COLO668 (cell line): Measurements from ENCODE around the gene ALPK3.
A peak's percentile ranks its signal among the peaks of the same experiment; 100 is the strongest.

Experiments used
- DNase-seq: peaks from one replicate; lab custom pipeline; 2025; ENCODE audit not compliant: unreplicated experiment; lab: John Stamatoyannopoulos, UW

Gene ALPK3, protein sequence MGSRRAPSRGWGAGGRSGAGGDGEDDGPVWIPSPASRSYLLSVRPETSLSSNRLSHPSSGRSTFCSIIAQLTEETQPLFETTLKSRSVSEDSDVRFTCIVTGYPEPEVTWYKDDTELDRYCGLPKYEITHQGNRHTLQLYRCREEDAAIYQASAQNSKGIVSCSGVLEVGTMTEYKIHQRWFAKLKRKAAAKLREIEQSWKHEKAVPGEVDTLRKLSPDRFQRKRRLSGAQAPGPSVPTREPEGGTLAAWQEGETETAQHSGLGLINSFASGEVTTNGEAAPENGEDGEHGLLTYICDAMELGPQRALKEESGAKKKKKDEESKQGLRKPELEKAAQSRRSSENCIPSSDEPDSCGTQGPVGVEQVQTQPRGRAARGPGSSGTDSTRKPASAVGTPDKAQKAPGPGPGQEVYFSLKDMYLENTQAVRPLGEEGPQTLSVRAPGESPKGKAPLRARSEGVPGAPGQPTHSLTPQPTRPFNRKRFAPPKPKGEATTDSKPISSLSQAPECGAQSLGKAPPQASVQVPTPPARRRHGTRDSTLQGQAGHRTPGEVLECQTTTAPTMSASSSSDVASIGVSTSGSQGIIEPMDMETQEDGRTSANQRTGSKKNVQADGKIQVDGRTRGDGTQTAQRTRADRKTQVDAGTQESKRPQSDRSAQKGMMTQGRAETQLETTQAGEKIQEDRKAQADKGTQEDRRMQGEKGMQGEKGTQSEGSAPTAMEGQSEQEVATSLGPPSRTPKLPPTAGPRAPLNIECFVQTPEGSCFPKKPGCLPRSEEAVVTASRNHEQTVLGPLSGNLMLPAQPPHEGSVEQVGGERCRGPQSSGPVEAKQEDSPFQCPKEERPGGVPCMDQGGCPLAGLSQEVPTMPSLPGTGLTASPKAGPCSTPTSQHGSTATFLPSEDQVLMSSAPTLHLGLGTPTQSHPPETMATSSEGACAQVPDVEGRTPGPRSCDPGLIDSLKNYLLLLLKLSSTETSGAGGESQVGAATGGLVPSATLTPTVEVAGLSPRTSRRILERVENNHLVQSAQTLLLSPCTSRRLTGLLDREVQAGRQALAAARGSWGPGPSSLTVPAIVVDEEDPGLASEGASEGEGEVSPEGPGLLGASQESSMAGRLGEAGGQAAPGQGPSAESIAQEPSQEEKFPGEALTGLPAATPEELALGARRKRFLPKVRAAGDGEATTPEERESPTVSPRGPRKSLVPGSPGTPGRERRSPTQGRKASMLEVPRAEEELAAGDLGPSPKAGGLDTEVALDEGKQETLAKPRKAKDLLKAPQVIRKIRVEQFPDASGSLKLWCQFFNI (N-terminal part only)

DNA sequence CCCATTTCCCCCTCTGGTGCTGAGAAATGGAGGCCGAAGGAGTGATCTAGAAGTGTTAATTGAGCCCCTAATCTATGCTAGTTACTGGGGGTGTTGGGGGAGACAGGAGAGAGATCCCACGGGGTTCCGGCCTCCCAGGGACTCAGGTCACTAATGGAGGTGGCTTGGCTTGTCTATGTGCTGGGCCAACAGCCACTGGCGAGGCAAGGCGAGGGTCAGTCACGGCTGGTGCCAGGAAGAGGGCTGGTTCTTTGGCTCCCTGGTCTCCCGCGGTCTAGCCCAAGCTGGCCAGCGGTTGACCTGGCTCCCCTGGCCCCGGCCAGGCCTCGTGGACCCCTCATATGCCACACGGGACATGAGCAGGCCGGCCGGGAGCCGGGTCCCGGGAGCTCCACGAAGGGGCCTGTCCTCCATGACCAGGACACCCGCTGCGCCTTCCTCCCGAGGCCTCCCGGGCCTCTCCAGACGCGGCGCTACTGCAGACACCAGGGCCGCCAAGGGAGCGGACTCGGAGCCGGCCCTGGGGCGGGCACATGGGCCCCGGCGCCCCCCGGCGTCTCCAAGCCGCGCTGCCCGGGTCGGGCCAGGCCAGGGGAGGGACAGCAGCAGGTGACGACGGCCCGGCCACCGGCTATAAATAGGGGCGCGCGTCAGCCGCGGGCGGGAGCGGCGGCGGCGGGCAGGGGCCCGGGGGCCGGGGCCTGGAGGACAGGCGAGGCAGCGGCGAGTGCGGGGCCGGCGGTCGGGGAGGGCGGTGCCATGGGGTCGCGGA is at the start of gene ALPK3:
Gene ALPK3 (plus strand): TSS at position 663 of the 772 bp plus-strand sequence. CDS start 97 bp downstream, at position 760.
- DNase-seq: peak; percentile 79

DNA sequence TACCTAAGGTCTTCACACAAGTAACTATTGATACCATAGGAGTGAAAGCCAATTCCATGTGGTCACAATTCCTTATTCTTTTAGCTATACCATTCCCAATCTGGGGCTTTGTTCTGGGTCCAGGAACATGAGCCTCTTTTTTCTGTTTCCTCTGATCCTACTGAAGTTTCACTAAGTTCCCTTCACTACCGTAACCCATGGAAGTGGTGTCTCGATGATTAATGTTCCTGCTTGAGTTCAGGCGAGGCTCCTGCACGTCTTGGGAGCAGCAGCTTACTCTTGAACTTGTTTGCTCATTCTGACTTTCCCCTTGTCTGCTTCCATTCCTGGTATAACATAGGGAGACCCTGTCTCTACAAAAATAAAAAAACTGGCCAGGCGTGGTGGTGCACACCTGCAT is 45.1 kb upstream of the ALPK3 start:
- no peak for DNase-seq

DNA sequence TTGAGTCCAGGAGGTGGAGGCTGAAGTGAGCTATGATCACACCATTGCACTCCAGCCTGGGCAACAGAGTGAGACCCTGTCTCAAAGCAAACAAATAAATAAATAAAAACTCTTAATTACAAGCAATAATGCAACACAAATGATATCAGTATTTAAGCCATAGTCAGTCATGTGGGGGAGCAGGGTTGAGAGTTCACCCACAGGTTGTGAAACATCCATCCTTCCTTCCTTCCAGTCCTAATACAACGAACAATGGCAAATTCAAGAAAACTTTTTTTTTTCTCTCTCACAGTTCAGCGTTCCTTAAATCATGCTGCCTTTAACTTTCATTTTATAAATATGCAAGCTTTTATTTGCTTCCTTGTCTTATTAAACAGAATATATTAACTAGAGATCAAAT is 44.7 kb upstream of the ALPK3 start:
- DNase-seq: no peak

GRCh38 chr15:84773716-84774115 is 43.4 kb upstream of the ALPK3 start:
- no peak for DNase-seq

DNA sequence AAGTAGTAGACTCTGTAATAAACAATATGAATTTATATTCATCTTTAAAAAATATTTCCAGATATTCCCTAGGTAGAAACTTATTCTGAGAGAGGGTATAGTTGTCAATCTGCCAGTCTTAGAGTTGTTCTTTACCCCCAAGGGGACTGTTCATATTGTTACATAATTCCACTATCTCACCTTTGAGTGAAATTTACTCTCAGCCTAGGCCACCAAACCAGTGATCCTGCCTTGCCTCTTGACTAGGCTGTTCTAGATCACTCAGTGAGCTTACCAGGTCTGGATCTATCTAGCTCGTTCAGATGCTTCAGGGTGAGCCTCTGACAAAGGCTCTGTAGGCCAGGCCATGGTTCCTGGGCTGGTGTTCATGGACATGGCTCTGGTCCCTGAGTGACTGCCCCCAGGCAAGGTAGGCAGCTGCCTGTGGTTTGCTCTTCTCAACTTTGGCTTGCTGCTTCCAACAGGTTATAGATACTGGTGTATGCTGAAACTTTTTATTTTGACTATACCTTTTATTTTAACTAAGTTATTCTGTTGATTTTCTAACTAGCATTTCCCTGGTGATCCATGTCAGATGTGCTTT is 41.2 kb upstream of the ALPK3 start:
- no peak for DNase-seq

DNA sequence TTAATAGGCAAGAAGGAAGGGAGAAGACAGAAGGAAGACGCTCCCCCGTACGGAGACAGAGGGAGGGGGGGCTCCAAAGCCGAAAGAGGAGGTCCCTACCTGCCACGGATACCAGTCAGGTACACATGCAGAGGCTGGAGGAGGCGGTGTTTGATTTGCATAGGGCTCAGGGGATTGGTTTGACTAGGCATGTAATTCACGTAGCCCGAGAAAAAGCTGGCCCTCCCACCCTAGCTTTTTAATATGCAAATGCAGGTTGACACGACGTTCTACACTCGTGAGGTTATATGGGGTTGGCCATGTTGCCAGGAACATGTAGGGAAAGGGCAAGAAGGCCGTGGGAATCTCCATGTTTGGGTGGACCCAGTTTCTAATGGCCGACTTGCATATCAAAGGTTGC is 39.0 kb upstream of the ALPK3 start:
- no peak for DNase-seq

GRCh38 chr15:84780492-84780891 is 36.7 kb upstream of the ALPK3 start:
- no peak for DNase-seq

- DNase-seq: no peak
These were observed 35.7 kb upstream of the ALPK3 start for GRCh38 chr15:84781495-84781894.

GRCh38 chr15:84782346-84782745 is 34.8 kb upstream of the ALPK3 start:
- DNase-seq: no peak

GRCh38 chr15:84783493-84784251 is 33.5 kb upstream of the ALPK3 start:
- no peak for DNase-seq

DNA sequence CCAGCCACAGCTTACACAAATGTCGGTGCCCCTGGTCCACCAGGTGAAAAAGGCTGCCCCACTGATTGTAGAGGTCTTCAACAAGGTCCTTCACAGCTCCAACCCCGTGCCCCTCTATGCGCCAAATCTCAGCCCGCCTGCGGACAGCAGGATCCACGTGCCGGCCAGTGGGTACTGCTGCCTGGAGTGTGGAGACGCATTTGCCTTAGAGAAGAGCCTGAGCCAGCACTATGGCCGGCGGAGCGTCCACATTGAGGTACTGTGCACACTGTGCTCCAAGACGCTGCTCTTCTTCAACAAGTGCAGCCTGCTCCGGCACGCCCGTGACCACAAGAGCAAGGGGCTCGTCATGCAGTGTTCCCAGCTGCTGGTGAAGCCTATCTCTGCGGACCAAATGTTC is 32.9 kb upstream of the ALPK3 start:
- DNase-seq: no peak

DNA sequence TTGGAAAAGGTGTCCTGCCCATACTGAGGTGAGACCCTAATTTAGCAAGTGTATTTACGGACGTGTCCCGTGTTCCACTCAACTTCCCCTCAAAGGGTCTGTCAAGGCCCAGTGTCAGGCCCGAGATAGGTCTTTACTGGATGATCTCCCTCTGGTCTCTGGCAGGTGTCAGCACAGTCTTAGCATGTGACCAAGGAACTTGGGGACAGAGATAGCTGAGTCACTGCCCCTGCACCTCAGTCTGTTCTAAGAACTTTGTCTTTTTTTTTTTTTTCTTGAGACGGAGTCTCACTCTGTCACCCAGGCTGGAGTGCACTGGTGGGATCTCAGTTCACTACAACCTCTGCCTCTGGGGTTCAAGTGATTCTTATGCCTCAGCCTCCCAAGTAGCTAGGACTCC is 32.1 kb upstream of the ALPK3 start:
- no peak for DNase-seq

DNA sequence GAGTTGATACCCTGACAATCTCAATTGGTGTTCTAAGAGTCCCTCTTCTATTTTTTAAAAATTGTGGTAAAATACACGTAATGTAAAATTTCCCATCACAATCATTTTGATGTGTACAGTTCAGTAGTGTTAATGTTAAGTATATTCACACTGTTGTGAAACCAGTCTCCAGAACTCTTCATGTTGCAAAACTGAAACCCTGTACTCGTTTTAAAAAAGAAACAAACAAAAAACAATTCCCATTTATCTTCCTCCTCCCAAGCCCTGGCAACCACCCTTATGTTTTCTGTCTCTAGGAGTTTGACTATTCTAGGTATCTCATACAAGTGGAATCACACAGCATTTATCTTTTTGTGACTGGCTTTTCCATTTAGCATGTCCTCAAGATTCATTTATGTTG is 28.7 kb upstream of the ALPK3 start:
- no peak for DNase-seq

DNA sequence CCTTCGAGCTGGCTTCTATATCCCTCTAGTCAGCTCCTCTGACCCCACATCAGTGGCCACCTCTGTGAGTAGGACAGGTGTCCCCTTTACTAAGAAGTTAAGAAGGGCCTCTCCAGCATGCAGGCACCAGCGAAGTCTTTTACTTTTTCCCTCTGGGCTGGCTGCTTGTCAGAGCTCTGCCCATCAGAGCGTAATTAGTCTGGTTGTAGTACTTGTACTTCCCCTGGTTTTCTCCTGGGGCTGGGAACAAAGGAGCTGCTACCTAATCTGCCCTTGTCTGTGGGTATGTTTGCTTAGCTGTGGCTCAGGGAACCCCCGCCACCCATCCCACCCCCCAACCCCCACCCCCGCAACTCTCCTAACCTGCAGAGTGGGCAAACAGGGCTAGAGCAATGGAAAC is 27.4 kb upstream of the ALPK3 start:
- DNase-seq: no peak

DNA sequence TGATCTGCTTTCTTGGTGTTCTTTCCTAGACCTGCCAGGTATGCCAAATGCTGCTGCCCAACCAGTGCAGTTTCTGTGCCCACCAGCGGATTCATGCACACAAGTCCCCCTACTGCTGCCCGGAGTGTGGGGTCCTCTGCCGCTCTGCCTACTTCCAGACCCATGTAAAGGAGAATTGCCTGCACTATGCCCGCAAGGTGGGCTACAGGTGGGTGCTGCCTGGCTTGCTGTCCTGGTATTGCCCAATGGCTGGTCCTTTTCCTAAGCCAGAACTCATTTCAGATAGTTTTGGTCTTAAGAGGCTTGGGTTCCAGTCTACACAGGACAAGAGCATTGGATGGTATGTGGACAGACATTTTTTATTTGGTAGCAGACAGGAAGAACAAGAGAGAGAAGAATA is 26.5 kb upstream of the ALPK3 start:
- no peak for DNase-seq

DNA sequence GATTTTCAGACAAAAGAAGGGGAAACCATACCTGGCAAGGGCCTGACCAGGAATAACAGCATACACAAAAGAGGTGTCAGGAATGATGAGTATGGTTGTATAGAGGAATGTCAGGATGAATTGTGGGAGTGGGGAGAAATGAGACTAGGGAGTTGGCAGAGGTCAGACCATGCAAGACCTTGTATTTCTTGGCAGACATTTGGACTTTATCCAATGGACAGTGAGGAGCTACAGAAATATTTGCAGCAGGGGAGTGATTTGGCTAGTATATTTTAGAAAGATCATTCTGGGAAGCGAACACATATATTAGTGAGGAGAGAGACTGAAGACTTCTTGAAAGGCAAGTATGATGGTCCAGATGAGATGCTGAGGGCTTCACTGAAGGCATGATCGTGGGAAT is 25.4 kb upstream of the ALPK3 start:
- no peak for DNase-seq

GRCh38 chr15:84793431-84794161 is 23.6 kb upstream of the ALPK3 start:
- no peak for DNase-seq

DNA sequence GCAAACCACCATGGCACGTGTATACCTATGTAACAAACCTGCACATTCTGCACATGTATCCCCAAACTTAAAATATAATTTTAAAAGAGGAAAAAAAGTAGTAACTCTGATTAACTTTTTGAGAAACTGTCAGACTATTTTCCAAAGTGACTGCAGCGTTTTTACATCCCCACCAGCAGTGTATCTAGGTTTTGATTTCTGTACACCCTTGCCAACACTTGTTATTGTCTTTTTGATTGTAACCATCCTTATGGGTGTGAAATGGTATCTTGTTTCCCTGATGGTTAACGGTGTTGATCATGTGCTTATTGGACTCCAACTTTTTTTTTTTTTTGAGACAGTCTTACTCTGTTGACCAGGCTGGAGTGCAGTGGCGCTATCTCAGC is 23.0 kb upstream of the ALPK3 start:
- no peak for DNase-seq

GRCh38 chr15:84795186-84795585 is 22.0 kb upstream of the ALPK3 start:
- DNase-seq: no peak
